Lower leg skin (tissue), 4 donors: ENCODE results near the gene BICRA. TPM values are rescaled to one million over a fixed set of nuclear protein-coding genes. Genes with fewer than 3 reads are reported as not detected.
"Not testable (repeated sequence)": the region's sequence is repeated elsewhere in the genome, so short reads cannot be mapped to it uniquely, and the experiment has no call there.

ENCODE experiments used
- DNase-seq, 2 donors: peaks; one replicate each; pipeline ENCODE4 v3.0.0-alpha.2; 2019; ENCODE audit warnings: low spot score in 2 of 2
- H3K4me3 ChIP-seq: fragments of 200-600 bp; sonication (generic); 2 replicates; pipeline ENCODE4 v1.5.1; 2017; ENCODE audit warnings: mild to moderate bottlenecking, low read depth; ENCODE audit not compliant: poor library complexity, severe bottlenecking
- POLR2A ChIP-seq, 2 donors: fragments of 450-650 bp; IDR thresholded peaks; one replicate each; pipeline ENCODE4 v1.6.1; 2016 to 2017; ENCODE audit warnings: antibody characterized with exemption in 2 of 2, mild to moderate bottlenecking in 1 of 2, moderate library complexity in 1 of 2
- WGBS, 2 donors: methylation state at CpG; one replicate each; pipeline ENCODE4 v1.1.5; 2018; 5-methylcytosine and 5-hydroxymethylcytosine counted together
- intact Hi-C: fragments of 100-400 bp; cut with DNase I; formaldehyde crosslinking; loops from one replicate; pipeline ENCODE4 v1.15.0; 2023; ENCODE audit warnings: low total_unique reads
- total RNA-seq, 4 donors: library from RNA; depleted of rRNA; stranded (reverse); fragments of >200 nt; gene quantifications; one replicate each; pipeline ENCODE4 v1.1.0, GENCODE V29; 2016
- TF ChIP-seq, protein P1 (sequence below), 3 donors: fragments of 450-650 bp; IDR thresholded peaks; one replicate each; pipeline ENCODE4 v1.5.1; 2016; ENCODE audit warnings: antibody characterized with exemption in 3 of 3, mild to moderate bottlenecking in 3 of 3, moderate library complexity in 2 of 3

The BICRA gene
- total RNA-seq, 4 donors from 2014 or later: 12.5 to 25.4 (median 18.4) TPM

DNA sequence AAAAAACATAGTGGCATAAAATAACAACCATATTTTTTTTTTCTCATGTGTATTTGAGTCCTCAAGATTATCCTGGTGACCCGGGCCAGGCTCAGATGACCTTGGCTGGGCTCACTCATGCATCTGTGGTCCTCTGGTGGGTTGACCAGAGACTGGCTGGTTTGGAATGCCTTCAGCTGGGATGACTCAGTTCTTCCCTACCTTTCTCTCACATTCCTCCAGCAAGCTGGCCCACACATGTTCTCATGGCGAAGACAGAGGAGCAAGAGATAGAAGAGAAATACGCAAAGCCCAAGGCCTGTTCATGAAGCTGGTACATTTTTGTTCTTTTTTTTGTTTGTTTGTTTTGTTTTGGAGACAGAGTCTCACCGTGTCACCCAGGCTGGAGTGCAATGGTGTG is 21.6 kb upstream of the BICRA start:
- no peak overlapping the region for H3K4me3 ChIP-seq
- intact Hi-C loops: no loop called here
- no peak for DNase-seq
- TF ChIP-seq, protein P1, sequence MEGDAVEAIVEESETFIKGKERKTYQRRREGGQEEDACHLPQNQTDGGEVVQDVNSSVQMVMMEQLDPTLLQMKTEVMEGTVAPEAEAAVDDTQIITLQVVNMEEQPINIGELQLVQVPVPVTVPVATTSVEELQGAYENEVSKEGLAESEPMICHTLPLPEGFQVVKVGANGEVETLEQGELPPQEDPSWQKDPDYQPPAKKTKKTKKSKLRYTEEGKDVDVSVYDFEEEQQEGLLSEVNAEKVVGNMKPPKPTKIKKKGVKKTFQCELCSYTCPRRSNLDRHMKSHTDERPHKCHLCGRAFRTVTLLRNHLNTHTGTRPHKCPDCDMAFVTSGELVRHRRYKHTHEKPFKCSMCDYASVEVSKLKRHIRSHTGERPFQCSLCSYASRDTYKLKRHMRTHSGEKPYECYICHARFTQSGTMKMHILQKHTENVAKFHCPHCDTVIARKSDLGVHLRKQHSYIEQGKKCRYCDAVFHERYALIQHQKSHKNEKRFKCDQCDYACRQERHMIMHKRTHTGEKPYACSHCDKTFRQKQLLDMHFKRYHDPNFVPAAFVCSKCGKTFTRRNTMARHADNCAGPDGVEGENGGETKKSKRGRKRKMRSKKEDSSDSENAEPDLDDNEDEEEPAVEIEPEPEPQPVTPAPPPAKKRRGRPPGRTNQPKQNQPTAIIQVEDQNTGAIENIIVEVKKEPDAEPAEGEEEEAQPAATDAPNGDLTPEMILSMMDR (IDR thresholded peaks at IDR 0.05): no peak
- TF ChIP-seq POLR2A (IDR thresholded peaks at IDR 0.05): no peak
- 89 to 98% methylated on average over 4 of the region's 4 CpGs for WGBS, 2 donors

DNA sequence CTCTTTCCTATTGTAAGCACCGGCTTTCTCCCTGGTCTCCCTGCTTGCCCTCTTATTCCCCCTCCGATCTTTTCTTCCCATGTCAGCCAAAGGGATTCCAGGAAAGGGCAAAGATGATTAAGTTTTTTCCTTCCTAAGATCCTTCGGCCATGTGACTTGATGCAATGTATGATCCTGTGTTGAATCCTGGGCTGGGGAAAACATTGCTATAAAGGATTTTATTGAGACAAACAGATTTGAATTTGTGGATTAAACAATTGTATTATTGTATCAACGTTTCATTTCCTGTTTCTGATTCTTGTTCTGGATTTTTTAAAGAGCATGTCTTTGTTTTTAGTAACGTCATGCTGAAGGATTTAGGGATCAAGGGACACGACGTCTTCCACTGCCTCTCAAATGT is 19.1 kb upstream of the BICRA start:
- WGBS, 2 donors: 47 to 54% methylated on average over 7 of the region's 7 CpGs
- no peak for DNase-seq
- TF ChIP-seq, protein P1 (IDR thresholded peaks at IDR 0.05): no peak
- no peak for TF ChIP-seq POLR2A (IDR thresholded peaks at IDR 0.05)
- intact Hi-C loops: loop anchor here (10.0 kb wide), 1 partner anchor 65 kb away; no protein-coding TSS in a partner anchor
- H3K4me3 ChIP-seq: no peak overlapping the region

DNA sequence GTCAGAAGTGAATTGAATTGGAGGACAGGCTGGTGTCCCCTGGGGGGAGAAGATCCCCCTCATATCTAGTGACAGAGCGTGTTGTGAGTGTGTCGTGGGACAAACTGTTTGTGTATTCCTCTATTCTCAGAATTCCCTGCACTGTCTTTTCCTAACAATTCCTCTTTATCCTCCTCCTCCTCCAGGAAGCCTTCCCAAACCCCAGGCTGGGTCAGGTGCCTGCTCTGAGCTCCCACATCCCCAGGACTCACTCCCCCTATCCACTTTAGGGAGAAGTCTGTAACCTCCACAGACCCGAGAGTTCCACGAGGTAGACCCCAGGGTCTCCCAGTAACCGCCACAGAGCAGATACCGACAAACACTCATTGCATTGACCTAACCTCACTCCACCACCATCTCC is 15.1 kb upstream of the BICRA start:
- intact Hi-C loops: loop anchor here (10.0 kb wide), 1 partner anchor 69 kb away; no protein-coding TSS in a partner anchor

DNA sequence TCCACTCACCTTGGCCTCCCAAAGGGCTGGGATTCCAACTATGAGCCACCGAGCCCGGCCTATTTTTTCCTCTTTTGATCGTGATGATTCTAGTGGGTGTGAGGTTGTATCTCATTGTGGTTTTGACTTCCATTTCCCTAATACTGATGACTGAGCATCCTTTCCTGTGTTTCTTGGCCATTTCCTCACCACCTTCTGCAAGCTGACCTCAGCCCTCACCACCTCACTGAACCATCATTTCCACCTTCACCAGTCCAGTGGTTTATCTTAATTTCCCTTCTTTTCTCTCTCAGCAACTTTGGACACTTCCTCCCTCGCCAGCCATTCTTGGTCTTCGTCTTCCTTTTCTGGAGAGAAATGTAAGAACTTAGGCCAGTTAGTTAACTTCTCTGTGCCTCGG is 13.0 kb upstream of the BICRA start:
- intact Hi-C loops: loop anchor here (10.0 kb wide), 1 partner anchor 71 kb away; no protein-coding TSS in a partner anchor
- TF ChIP-seq, protein P1 (IDR thresholded peaks at IDR 0.05): no peak
- TF ChIP-seq POLR2A (IDR thresholded peaks at IDR 0.05): no peak
- no peak overlapping the region for H3K4me3 ChIP-seq
- 68 to 77% methylated on average over 6 of the region's 6 CpGs for WGBS, 2 donors
- DNase-seq: no peak

More for the DNA sequence above, 15.1 kb upstream of the BICRA start:
- DNase-seq: no peak
- no peak for TF ChIP-seq POLR2A (IDR thresholded peaks at IDR 0.05)
- TF ChIP-seq, protein P1 (IDR thresholded peaks at IDR 0.05): no peak
- WGBS, 2 donors: 86 to 93% methylated on average over 6 of the region's 6 CpGs
- no peak overlapping the region for H3K4me3 ChIP-seq

DNA sequence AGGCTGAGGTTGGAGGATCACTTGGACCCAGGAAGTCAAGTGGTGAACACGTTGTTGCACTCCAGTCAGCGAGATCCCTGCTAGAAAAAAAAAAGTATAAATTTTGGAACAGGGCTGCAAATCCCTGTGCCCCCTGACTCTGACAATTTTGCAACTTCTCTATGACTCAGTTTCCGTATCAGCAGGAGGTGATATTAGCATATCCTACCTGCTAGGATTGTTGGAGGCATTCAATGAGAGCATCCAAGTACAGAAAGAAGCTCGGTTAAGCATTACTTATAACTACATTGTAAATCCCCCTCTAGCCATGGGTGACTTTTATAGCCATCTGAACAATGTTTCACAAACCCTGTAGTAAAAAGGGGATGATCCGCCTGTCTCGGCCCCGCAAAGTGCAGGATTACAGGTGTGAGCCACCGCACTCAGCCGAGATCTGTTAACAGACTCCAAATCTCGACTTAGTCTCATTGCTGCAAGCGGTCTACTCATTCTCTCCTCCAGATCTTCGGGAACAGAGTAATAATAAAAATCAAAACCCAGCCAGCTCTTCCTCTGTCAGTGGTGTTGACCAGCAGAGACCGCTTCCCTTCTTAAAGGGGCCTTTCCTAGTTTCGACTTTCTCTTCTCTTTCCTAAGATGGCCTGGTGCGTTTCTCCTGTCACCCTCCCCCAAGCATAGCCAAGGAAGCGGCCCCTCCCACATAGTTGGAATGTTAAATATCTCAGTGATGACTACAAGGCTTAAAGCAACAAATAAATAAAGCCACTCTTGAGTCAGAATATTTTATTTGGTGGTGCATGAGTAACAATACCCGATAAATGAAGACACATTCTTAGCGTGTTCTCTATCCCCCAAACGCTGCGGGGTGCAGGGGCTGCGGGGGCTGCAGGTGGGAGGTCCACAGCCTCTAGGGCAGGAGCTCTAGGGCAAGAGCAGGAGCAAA is 10.3 kb upstream of the BICRA start:
- no peak overlapping the region for H3K4me3 ChIP-seq
- intact Hi-C loops: loop anchor here (10.0 kb wide), 1 partner anchor 74 kb away; no protein-coding TSS in a partner anchor
- 14 to 16% methylated on average over 21 of the region's 21 CpGs for WGBS, 2 donors

DNA sequence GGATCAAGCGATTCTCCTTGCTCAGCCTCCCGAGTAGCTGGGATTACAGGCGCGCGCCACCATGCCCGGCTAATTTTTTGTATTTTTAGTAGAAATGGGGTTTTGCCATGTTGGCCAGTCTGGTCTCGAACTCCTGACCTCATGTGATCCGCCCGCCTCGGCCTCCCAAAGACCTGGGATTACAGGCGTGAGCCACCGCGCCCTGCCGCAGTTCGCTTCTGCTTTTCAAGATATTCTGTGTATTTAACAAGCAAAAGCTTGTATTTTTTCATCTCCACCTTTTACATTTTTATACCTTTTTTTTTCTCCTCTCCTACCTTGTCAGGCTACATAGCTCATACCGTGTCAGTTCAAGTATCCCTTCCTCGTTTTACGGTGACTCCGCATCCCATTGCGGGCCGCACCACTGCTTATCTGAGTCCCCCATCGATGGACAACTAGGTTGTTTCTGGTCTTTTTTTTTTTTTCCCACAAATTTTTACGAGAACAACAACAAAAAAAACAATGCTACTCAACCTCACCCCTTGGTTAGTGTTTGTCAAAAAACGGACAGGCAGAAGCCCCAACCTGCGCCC is 9.2 kb upstream of the BICRA start:
- not testable (repeated sequence) for H3K4me3 ChIP-seq, DNase-seq
- 30 to 37% methylated on average over 25 of the region's 25 CpGs for WGBS, 2 donors
- intact Hi-C loops: loop anchor here (10.0 kb wide), 1 partner anchor 75 kb away; no protein-coding TSS in a partner anchor

More for the DNA sequence above, 10.3 kb upstream of the BICRA start:
- peak; percentile 66 to 89 for DNase-seq
- TF ChIP-seq POLR2A (IDR thresholded peaks at IDR 0.05): no peak
- TF ChIP-seq, protein P1 (IDR thresholded peaks at IDR 0.05): no peak
